SH-SY5Y (cell line): Measurements from ENCODE around the gene SGMS1.

ENCODE experiments used
- GATA2 ChIP-seq: IDR thresholded peaks from 2 replicates; pipeline ENCODE4 v1.6.1; 2011; ENCODE audit warnings: mild to moderate bottlenecking, low read depth, low read length
- GATA3 ChIP-seq: IDR thresholded peaks from 2 replicates; pipeline ENCODE4 v1.6.1; 2011; ENCODE audit warnings: low read depth, mild to moderate bottlenecking, low read length, moderate library complexity

GRCh38 chr10:50596456-50596855 lies 27.3 kb downstream of the SGMS1 start:
- TF ChIP-seq GATA2, result no peak
- TF ChIP-seq GATA3, result no peak
